Breast epithelium (tissue), 4 donors: Measurements from ENCODE around the gene ZAP70. TPM values are rescaled to one million over a fixed set of nuclear protein-coding genes. Genes with fewer than 3 reads are reported as not detected.

Experiments
- DNase-seq, 2 donors: peaks; one replicate each; pipeline ENCODE4 v3.0.0-alpha.2; 2019; ENCODE audit warnings: low spot score in 2 of 2
- H3K27ac ChIP-seq, 2 donors: fragments of 200-600 bp; sonication (generic) in 1 of 2; one replicate each; pipeline ENCODE4 v1.5.1; 2016 to 2019; ENCODE audit warnings: mild to moderate bottlenecking in 1 of 2
- H3K27me3 ChIP-seq, 2 donors: fragments of 200-600 bp; sonication (generic) in 1 of 2; one replicate each; pipeline versions ENCODE4 v1.5.1 to v1.6.0; 2017 to 2019; ENCODE audit warnings: control low read depth in 1 of 2, mild to moderate bottlenecking in 1 of 2
- H3K36me3 ChIP-seq: fragments of 200-600 bp; one replicate; pipeline ENCODE4 v1.5.1; 2019
- H3K4me1 ChIP-seq, 2 donors: fragments of 200-600 bp; sonication (generic); one replicate each; pipeline ENCODE4 v1.5.1; 2016 to 2019; ENCODE audit warnings: control low read depth in 1 of 2
- H3K4me3 ChIP-seq, 3 donors: fragments of 200-600 bp; sonication (generic); 1 replicate in 2 of 3; 2 replicates in 1 of 3; pipeline ENCODE4 v1.5.1; 2016 to 2019; ENCODE audit warnings: mild to moderate bottlenecking in 3 of 3, moderate library complexity in 2 of 3
- H3K9me3 ChIP-seq, 2 donors: fragments of 200-600 bp; sonication (generic) in 1 of 2; one replicate each; pipeline ENCODE4 v1.5.1; 2016 to 2019; ENCODE audit warnings: control low read depth in 1 of 2
- POLR2A ChIP-seq: fragments of 450-650 bp; IDR thresholded peaks from one replicate; pipeline ENCODE4 v1.6.1; 2016; ENCODE audit warnings: antibody characterized with exemption, mild to moderate bottlenecking, moderate library complexity
- POLR2AphosphoS5 ChIP-seq, 3 donors: sonication (generic); formaldehyde crosslinking; IDR thresholded peaks; one replicate each; pipeline ENCODE4 v1.6.1; 2017; ENCODE audit warnings: antibody characterized with exemption in 3 of 3
- intact Hi-C: fragments of 100-400 bp; cut with DNase I; formaldehyde crosslinking; loops from one replicate; pipeline ENCODE4 v1.15.1; 2023; ENCODE audit warnings: low total_unique reads
- total RNA-seq, 3 donors: library from RNA; depleted of rRNA; stranded (reverse); fragments of >200 nt; gene quantifications; one replicate each; pipeline ENCODE4 v1.1.0, GENCODE V29; 2016
- TF ChIP-seq, protein P1 (sequence below), 3 donors: fragments of 450-650 bp; IDR thresholded peaks; one replicate each; pipeline ENCODE4 v1.5.1; 2016 to 2017; ENCODE audit warnings: antibody characterized with exemption in 3 of 3, mild to moderate bottlenecking in 3 of 3, moderate library complexity in 3 of 3

Gene ZAP70
- total RNA-seq, 3 donors from 2014 or later = 4.0 to 7.3 (median 4.9) TPM

DNA sequence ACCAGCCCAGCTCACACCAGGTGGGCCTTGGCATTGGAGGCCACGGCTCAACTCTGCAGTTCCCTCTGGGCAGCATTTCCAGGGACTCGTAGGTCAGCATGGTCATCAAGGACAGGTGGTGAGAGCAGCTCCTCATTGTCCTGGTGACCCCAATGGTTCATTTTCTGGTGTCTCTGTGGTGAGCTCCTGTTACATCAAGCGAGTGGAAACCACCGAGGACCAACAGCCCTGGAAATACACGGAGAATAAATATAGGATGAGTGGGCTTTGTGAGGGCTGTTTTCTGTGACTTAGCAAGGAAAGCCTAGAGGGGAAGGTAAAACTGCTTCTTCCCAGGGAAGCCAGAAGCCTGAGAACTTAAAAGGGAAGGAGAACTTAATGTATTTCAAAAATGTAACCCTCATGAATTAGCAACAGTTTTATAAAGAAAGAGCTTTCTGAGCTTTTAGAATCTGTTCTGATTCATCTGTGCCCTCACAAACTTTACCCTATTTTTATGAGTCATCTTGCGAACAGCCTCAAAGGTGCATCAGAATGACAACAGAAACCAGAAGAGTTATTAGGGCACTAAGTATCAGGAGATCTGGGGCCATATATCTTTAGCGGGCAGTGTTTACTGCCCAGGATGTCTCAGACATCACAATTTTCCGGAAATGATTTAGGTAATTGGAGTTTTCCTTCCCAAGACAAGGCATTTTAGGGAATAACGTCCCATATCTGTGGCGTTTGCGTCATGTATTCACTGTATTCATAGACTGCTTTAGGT is 25.1 kb upstream of the ZAP70 start:
- H3K4me1 ChIP-seq = no peaks in the 10 kb centered on the region
- DNase-seq = no peak
- no peak overlapping the region for H3K27ac ChIP-seq
- no peaks in the 10 kb centered on the region for H3K9me3 ChIP-seq
- intact Hi-C loops = no loop called here
- no peak overlapping the region for H3K4me3 ChIP-seq
- H3K36me3 ChIP-seq = no peaks in the 10 kb centered on the region
- H3K27me3 ChIP-seq = no peaks in the 10 kb centered on the region
- no peak for TF ChIP-seq POLR2A
- TF ChIP-seq, protein P1, sequence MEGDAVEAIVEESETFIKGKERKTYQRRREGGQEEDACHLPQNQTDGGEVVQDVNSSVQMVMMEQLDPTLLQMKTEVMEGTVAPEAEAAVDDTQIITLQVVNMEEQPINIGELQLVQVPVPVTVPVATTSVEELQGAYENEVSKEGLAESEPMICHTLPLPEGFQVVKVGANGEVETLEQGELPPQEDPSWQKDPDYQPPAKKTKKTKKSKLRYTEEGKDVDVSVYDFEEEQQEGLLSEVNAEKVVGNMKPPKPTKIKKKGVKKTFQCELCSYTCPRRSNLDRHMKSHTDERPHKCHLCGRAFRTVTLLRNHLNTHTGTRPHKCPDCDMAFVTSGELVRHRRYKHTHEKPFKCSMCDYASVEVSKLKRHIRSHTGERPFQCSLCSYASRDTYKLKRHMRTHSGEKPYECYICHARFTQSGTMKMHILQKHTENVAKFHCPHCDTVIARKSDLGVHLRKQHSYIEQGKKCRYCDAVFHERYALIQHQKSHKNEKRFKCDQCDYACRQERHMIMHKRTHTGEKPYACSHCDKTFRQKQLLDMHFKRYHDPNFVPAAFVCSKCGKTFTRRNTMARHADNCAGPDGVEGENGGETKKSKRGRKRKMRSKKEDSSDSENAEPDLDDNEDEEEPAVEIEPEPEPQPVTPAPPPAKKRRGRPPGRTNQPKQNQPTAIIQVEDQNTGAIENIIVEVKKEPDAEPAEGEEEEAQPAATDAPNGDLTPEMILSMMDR (IDR thresholded peaks at IDR 0.05) = no peak
- no peak for TF ChIP-seq POLR2AphosphoS5 (IDR thresholded peaks at IDR 0.05)

DNA sequence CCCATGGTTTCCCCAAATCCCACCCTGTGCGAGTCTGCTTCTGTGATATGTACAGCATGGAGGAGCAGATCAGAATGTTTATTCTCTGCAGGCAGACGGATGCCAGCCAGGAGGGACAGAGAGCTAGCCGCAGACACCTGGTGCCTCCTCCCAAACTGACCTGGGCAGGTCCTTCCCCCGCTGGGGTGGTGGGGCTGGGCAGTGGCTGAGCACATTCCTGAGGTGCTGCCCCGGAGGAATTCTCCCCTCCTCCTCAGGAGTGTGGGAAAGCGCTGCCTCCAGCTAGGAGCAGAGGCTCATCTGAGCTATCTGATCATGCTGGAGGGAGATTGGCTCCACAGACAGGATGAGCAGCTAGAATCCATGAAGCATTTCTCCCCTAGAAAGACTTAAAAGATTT is 22.2 kb upstream of the ZAP70 start:
- Histone ChIP-seq H3K27me3 (no peaks in the 10 kb centered on the region), H3K27ac (no peak overlapping the region), H3K4me1 (no peaks in the 10 kb centered on the region), H3K4me3 (no peak overlapping the region), H3K36me3 (no peaks in the 10 kb centered on the region), H3K9me3 (no peaks in the 10 kb centered on the region)
- TF ChIP-seq POLR2A = no peak
- TF ChIP-seq POLR2AphosphoS5 (IDR thresholded peaks at IDR 0.05) = no peak
- TF ChIP-seq, protein P1 (IDR thresholded peaks at IDR 0.05) = no peak
- no peak for DNase-seq
- intact Hi-C loops = loop anchor here (10.0 kb wide), 1 partner anchor 96 kb away; no protein-coding TSS in a partner anchor

DNA sequence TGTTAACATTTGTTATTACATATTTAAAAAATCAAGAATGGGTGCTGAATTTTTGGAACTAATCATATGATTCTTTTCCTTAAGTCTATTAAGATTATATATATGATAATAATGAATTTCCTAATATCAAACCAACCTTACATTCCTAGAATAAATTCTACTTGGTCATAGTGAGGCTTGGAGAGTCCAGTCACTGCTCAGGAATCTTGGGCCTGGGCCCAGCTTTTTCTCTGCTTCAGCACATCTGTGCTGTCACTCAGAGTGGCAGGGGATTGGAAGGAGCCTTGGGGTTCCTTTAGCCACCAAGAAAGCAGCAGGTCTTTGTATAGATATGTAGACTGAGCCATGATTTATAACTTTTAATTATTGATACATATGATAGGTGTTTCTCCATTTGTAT is 19.9 kb upstream of the ZAP70 start:
- TF ChIP-seq POLR2A = no peak
- no peak for TF ChIP-seq POLR2AphosphoS5 (IDR thresholded peaks at IDR 0.05)
- TF ChIP-seq, protein P1 (IDR thresholded peaks at IDR 0.05) = no peak
- H3K4me1 ChIP-seq = no peaks in the 10 kb centered on the region
- H3K27ac ChIP-seq = no peak overlapping the region
- H3K9me3 ChIP-seq = no peaks in the 10 kb centered on the region
- no peaks in the 10 kb centered on the region for H3K27me3 ChIP-seq
- intact Hi-C loops = loop anchor here (10.0 kb wide), 1 partner anchor 99 kb away; no protein-coding TSS in a partner anchor
- DNase-seq = no peak
- no peak overlapping the region for H3K4me3 ChIP-seq
- H3K36me3 ChIP-seq = no peaks in the 10 kb centered on the region

DNA sequence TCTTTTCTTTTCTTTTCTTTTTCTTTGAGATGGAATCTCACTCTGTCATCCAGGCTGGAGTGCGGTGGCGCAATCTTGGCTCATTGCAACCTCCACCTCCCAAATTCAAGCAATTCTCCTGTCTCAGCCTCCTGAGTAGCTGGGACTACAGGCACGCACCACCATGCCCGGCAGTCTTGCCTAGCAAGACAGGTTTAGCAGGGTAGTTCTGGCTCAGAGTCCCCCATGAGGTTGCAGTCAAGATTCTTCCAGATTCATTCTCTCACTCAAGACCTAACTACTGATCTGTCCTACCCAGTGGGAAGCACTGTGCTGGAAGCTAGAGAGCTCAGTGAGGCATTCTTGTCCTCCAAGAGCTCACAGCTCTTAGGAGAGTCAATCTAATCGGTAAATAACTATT is 17.6 kb upstream of the ZAP70 start:
- peak in 1 of 2 donors; percentile 1 for DNase-seq
- Histone ChIP-seq H3K27me3 (no peaks in the 10 kb centered on the region), H3K36me3 (no peaks in the 10 kb centered on the region), H3K4me1 (no peaks in the 10 kb centered on the region), H3K9me3 (no peaks in the 10 kb centered on the region), H3K27ac (no peak overlapping the region), H3K4me3 (no peak overlapping the region)
- TF ChIP-seq POLR2A (no peak), POLR2AphosphoS5 (IDR thresholded peaks at IDR 0.05) (no peak)
- TF ChIP-seq, protein P1 (IDR thresholded peaks at IDR 0.05) = no peak
- intact Hi-C loops = loop anchor here (10.0 kb wide), 1 partner anchor 101 kb away; no protein-coding TSS in a partner anchor
